ENCODE results near the gene PPT1. TPM values are rescaled to one million over a fixed set of nuclear protein-coding genes. Genes with fewer than 3 reads are reported as not detected.

The PPT1 gene
- polyA plus RNA-seq, 1 of the 3 experiments (the other 2 are of a cell fraction) = 26.0 TPM

DNA sequence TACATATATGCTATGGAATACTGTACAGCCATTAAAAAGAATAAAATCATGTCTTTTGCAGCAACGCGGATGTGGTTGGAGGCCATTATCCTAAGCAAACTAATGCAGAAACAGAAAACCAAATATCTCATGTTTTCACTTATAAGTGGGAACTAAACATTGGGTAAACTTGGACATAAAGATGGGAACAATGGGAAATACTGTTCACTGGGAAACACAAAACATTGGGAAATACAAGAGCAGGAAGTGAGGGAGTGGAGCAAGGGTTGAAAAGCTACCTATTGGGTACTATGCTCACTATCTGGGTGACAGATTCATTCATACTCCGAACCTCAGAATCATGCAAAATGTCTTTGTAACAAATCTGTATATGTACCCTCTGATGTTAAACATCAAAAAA, 17.3 kb upstream of the PPT1 start:
- Histone ChIP-seq H3K4me3 (ENCODE audit: low read depth in 2 of 2, low read length in 1 of 2) (no peak overlapping the region), H4K20me1 (ENCODE audit: insufficient read depth) (no peaks in the 10 kb centered on the region), H3K9me2 (no peaks in the 10 kb centered on the region), H3K4me2 (no peak overlapping the region), H3K36me3 (replicated peaks in 1 of 2; ENCODE audit: control insufficient read depth in 1 of 2, insufficient read depth in 2 of 2, low read length in 1 of 2) (no peaks in the 10 kb centered on the region), H2AFZ (ENCODE audit: low read depth) (no peak overlapping the region), H3K27ac (ENCODE audit: low read depth in 2 of 2, low read length in 1 of 2) (no peak overlapping the region), H3K9me3 (peaks cover 6% of the 10 kb centered on the region; the same call in 1 of the 2 replicates), H3F3A (replicated peaks; ENCODE audit: insufficient read depth) (no peaks in the 10 kb centered on the region), H3K9ac (no peak overlapping the region), H3K4me1 (ENCODE audit: control insufficient read depth in 1 of 2, insufficient read depth in 2 of 2, low read depth in 1 of 2, low read length in 1 of 2) (no peaks in the 10 kb centered on the region), H3K79me2 (ENCODE audit: insufficient read depth) (no peaks in the 10 kb centered on the region), H3K27me3 (ENCODE audit: insufficient read depth) (peaks cover 22% of the 10 kb centered on the region; the same call in 1 of the 2 replicates)
- WGBS (ENCODE audit: low lambda C conversion rate) = 63% methylated on average over 3 of the region's 3 CpGs
- ChIA-PET POLR2A (no interaction called here), CTCF (no interaction called here)
- no peak for TF ChIP-seq YY1 (IDR thresholded peaks at IDR 0.05; ENCODE audit: low read depth)
- TF ChIP-seq CTCF (IDR thresholded peaks at IDR 0.05) = no peak
- TF ChIP-seq ELF1 (IDR thresholded peaks at IDR 0.05) = no peak
- no peak for TF ChIP-seq TCF12 (IDR thresholded peaks at IDR 0.05)
- no peak for TF ChIP-seq TEAD4 (IDR thresholded peaks at IDR 0.05; ENCODE audit: borderline replicate concordance, insufficient read depth)
- TF ChIP-seq RAD21 (IDR thresholded peaks at IDR 0.05; ENCODE audit: low read length) = no peak
- TF ChIP-seq NRF1 (IDR thresholded peaks at IDR 0.05; ENCODE audit: low read depth, low read length) = no peak
- TF ChIP-seq GATA2 (CRISPR knock-in tag; IDR thresholded peaks at IDR 0.05) = no peak
- TF ChIP-seq, protein P1, sequence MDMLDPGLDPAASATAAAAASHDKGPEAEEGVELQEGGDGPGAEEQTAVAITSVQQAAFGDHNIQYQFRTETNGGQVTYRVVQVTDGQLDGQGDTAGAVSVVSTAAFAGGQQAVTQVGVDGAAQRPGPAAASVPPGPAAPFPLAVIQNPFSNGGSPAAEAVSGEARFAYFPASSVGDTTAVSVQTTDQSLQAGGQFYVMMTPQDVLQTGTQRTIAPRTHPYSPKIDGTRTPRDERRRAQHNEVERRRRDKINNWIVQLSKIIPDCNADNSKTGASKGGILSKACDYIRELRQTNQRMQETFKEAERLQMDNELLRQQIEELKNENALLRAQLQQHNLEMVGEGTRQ (IDR thresholded peaks at IDR 0.05; ENCODE audit: borderline replicate concordance, low read depth, low read length) = no peak
- TF ChIP-seq RFX5 (IDR thresholded peaks at IDR 0.05; ENCODE audit: low read length) = no peak
- TF ChIP-seq, protein P2, sequence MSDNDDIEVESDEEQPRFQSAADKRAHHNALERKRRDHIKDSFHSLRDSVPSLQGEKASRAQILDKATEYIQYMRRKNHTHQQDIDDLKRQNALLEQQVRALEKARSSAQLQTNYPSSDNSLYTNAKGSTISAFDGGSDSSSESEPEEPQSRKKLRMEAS (IDR thresholded peaks at IDR 0.05; ENCODE audit: low read depth) = no peak
- no peak for DNase-seq

DNA sequence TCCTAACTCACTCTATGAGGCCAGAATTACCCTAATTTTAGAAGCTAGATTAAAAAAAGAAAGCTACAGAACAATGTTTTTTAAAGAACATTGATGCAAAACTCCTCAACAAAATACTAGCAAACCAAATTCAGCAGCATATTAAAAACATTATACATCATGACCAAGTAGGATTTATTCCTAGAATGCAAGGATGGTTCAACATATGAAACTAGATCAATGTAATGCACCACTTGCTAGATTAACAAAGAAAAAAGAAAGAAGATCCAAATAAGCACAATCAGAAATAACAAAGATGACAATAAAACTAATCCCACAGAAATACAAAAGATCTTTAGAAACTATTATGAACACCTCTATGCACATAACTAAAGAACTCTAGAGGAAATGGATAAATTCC, 13.3 kb upstream of the PPT1 start:
- Histone ChIP-seq H3K27me3 (ENCODE audit: insufficient read depth) (no peaks in the 10 kb centered on the region), H4K20me1 (ENCODE audit: insufficient read depth) (no peaks in the 10 kb centered on the region), H3K27ac (ENCODE audit: low read depth in 2 of 2, low read length in 1 of 2) (no peak overlapping the region), H2AFZ (ENCODE audit: low read depth) (no peak overlapping the region), H3K79me2 (ENCODE audit: insufficient read depth) (no peaks in the 10 kb centered on the region), H3K9ac (no peak overlapping the region), H3K9me3 (peaks cover 6% of the 10 kb centered on the region; the same call in 1 of the 2 replicates), H3K4me1 (ENCODE audit: control insufficient read depth in 1 of 2, insufficient read depth in 2 of 2, low read depth in 1 of 2, low read length in 1 of 2) (no peaks in the 10 kb centered on the region), H3F3A (replicated peaks; ENCODE audit: insufficient read depth) (no peaks in the 10 kb centered on the region), H3K9me2 (no peaks in the 10 kb centered on the region), H3K4me2 (no peak overlapping the region), H3K36me3 (replicated peaks in 1 of 2; ENCODE audit: control insufficient read depth in 1 of 2, insufficient read depth in 2 of 2, low read length in 1 of 2) (no peaks in the 10 kb centered on the region), H3K4me3 (ENCODE audit: low read depth in 2 of 2, low read length in 1 of 2) (no peak overlapping the region)
- ChIA-PET POLR2A (no interaction called here), CTCF (interaction anchor here (1.1 to 1.6 kb wide), 2 partner anchors 34 to 228 kb away, joined by 3 to 5 read pairs; no protein-coding TSS in a partner anchor)
- TF ChIP-seq NRF1 (IDR thresholded peaks at IDR 0.05; ENCODE audit: low read depth, low read length) = no peak
- no peak for TF ChIP-seq CTCF (IDR thresholded peaks at IDR 0.05)
- DNase-seq = no peak

Data from SK-N-SH (cell line).